Measurements from ENCODE around the gene PXYLP1. TPM values are rescaled to one million over a fixed set of nuclear protein-coding genes. Genes with fewer than 3 reads are reported as not detected.

Gene PXYLP1
- polyA plus RNA-seq, 1 experiment: 20.0 TPM

DNA sequence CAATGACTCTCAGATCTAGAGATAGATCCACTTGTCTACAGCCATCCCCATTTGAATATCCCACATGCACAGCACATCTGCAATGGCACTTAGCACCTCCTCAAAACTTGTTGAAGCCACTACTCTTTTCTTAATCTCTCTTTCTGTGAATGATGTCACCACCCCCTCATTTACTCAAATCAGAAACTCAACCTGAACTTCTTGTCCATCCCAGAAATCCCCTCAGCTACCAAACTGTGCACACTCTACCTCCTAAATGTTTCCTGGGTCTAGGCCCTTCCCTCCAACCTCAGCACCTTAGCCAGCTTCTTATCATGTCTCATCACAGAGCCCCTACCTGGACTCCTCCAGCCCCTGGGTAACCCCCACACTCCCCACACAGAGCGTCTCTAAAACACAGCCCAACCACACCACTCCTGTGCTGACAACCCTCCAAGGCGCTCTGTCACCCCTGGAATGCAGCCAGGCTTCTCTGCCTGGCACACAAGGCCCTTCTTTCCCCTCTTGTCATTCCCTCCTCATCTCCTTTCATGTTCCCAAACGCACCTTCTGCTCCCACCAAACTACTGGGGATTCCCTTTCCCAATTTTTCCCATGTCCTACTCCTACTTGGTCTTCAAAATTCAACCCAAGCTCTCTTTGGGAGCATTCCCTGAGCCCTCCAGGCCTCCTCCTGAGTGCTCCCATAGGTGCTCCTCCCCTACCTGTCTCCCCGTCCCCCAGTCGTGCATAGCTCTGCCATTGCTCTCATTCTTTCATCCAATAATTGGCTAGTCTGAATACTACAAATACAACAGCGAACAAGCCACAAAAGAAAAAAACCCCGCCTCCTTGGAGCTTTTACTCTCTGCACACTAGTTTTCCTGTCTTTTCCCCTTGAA is 96.9 kb downstream of the PXYLP1 start:
- peak overlapping the region; percentile 3 for H3K27ac ChIP-seq (ENCODE audit: low read depth, low read length)
- no peaks in the 10 kb centered on the region for H3K9me3 ChIP-seq (ENCODE audit: control insufficient read depth, insufficient read depth, low read length)
- DNase-seq (ENCODE audit: low read depth, low spot score): no peak
- ChIA-PET POLR2A (no interaction called here), CTCF (interaction anchor here (0.6 to 1.8 kb wide), 3 partner anchors 32 to 123 kb away, joined by 3 to 6 read pairs (median 3); no protein-coding TSS in a partner anchor)
- no peaks in the 10 kb centered on the region for H3K27me3 ChIP-seq (ENCODE audit: control insufficient read depth, insufficient read depth, low read length)
- TF ChIP-seq, protein P1, sequence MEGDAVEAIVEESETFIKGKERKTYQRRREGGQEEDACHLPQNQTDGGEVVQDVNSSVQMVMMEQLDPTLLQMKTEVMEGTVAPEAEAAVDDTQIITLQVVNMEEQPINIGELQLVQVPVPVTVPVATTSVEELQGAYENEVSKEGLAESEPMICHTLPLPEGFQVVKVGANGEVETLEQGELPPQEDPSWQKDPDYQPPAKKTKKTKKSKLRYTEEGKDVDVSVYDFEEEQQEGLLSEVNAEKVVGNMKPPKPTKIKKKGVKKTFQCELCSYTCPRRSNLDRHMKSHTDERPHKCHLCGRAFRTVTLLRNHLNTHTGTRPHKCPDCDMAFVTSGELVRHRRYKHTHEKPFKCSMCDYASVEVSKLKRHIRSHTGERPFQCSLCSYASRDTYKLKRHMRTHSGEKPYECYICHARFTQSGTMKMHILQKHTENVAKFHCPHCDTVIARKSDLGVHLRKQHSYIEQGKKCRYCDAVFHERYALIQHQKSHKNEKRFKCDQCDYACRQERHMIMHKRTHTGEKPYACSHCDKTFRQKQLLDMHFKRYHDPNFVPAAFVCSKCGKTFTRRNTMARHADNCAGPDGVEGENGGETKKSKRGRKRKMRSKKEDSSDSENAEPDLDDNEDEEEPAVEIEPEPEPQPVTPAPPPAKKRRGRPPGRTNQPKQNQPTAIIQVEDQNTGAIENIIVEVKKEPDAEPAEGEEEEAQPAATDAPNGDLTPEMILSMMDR (IDR thresholded peaks at IDR 0.05; ENCODE audit: low read depth, low read length): no peak
- no peak overlapping the region for H3K4me3 ChIP-seq (ENCODE audit: low read depth, low read length)

DNA sequence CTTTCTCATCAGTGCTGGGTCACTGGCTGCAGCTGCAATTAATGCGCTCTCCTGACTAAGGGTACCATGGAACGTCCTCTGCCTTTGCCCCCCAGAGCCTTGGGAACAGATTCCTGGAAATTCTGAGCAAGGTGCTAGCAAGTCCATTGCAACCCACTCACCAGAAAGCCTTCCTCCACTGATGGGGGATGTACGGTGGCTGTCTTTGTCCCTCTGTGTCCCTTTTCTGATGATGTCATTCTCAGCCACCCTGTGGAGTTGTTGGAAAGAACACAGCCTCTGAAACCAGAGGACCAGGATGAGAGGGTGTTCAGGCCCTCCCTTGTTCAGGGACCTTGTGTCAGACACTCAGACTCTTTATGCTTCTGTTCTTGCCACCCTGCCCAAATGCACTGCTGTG is 98.6 kb downstream of the PXYLP1 start:
- POLR2A ChIA-PET: no interaction called here
- Histone ChIP-seq H3K27ac (ENCODE audit: low read depth, low read length) (peak overlapping the region; percentile 70), H3K4me3 (ENCODE audit: low read depth, low read length) (no peak overlapping the region), H3K9me3 (ENCODE audit: control insufficient read depth, insufficient read depth, low read length) (no peaks in the 10 kb centered on the region), H3K27me3 (ENCODE audit: control insufficient read depth, insufficient read depth, low read length) (no peaks in the 10 kb centered on the region)
- TF ChIP-seq, protein P1 (IDR thresholded peaks at IDR 0.05; ENCODE audit: low read depth, low read length): no peak
- CTCF ChIA-PET: interaction anchor here (1.0 kb wide), 1 partner anchor 9 kb away, joined by 3 read pairs; no protein-coding TSS in a partner anchor
- no peak for DNase-seq (ENCODE audit: low read depth, low spot score)

DNA sequence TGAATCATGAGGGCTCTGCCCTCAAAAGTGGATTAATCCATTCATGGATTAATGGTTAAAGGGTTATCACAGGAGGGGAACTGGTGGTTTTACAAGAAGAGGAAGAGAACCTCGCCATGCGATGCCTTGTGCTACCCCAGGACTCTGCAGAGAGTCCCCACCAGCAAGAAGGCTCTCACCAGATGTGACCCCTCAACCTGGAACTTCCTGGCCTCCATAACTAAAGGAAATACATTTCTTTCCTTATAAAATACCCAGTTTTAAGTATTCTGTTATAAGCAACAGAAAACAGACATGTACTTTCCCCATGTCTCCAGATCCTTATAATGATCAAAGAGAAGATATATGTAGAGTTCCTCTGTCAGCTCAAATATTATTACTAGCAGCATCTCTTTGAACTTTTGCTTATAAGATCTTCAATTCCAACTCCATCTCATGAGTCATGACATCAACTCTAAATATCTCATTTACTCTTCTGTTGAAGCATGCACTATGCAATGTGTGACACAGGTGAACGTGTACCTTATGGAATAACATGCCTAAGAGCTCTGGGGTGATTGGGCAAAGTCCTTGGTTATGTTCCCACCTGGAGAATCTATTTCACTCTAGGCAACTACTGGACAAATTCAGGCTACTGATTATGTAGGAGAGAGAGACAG is 99.2 kb downstream of the PXYLP1 start:
- no peak for DNase-seq (ENCODE audit: low read depth, low spot score)
- Histone ChIP-seq H3K27ac (ENCODE audit: low read depth, low read length) (peak overlapping the region; percentile 91), H3K27me3 (ENCODE audit: control insufficient read depth, insufficient read depth, low read length) (no peaks in the 10 kb centered on the region), H3K4me3 (ENCODE audit: low read depth, low read length) (no peak overlapping the region), H3K9me3 (ENCODE audit: control insufficient read depth, insufficient read depth, low read length) (no peaks in the 10 kb centered on the region)
- TF ChIP-seq, protein P1 (IDR thresholded peaks at IDR 0.05; ENCODE audit: low read depth, low read length): no peak
- ChIA-PET CTCF (interaction anchor here (1.1 to 1.9 kb wide), 2 partner anchors 21 to 30 kb away, joined by 3 to 8 read pairs; no protein-coding TSS in a partner anchor), POLR2A (interaction anchor here (0.9 to 1.3 kb wide), 2 partner anchors 22 to 36 kb away, joined by 3 to 9 read pairs; no protein-coding TSS in a partner anchor)

DNA sequence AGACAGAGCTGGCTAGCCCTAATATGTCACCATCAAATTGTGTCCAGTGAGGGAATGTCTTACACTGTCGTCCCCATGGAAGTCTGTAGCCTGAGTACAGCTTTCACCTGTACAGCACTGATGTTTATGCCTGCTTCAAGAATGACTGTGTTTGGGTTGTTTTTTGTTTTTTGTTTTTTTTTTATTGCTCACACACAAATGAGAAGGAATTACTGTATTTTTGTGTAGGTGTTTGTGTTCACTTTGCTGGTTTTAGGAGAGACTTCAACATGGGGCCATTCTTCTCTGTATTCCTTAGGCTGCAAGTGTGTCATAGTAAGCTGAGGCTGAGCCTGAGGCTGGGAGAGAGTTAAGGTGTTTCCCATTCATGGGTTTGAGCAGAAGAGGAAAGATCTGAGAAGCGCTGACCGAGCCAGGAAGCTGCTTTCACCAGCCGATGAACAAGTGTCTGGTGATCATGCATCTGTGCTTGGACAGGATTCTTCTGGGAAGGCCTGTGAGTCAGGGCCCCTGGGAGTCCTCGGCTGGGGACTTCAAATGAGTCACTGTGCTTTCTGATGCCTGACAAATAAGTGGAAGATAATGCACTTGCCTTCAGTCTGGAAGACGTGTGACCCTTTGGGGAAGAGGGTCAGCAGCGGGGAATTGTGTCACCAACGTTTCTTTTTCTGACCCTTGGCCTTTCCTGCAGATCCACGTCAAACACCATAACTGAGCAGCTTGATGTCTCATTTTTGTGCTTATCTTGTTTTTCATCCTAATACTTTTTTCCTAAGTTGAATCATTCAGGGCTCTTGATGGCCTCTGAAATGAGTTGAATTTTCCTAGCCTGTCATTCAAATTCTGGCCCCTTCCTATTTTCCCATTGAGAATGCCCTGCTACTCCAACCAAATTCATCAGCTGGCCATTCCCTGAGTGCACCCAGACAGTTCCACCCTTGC is 100.0 kb downstream of the PXYLP1 start:
- peak overlapping the region; percentile 91 for H3K27ac ChIP-seq (ENCODE audit: low read depth, low read length)
- peak; percentile 86 for DNase-seq (ENCODE audit: low read depth, low spot score)
- ChIA-PET POLR2A (interaction anchor here (0.6 to 1.3 kb wide), 4 partner anchors 21 to 39 kb away, joined by 3 to 9 read pairs (median 3); no protein-coding TSS in a partner anchor), CTCF (interaction anchor here (0.7 to 1.9 kb wide), 6 partner anchors 8 to 104 kb away, joined by 3 to 8 read pairs (median 4); no protein-coding TSS in a partner anchor)
- TF ChIP-seq, protein P1 (IDR thresholded peaks at IDR 0.05; ENCODE audit: low read depth, low read length): no peak
- no peaks in the 10 kb centered on the region for H3K27me3 ChIP-seq (ENCODE audit: control insufficient read depth, insufficient read depth, low read length)
- H3K4me3 ChIP-seq (ENCODE audit: low read depth, low read length): no peak overlapping the region
- H3K9me3 ChIP-seq (ENCODE audit: control insufficient read depth, insufficient read depth, low read length): no peaks in the 10 kb centered on the region

All from AG04450 (cell line).